Fibroblast of peridontal ligament (primary cell): Measurements from ENCODE around the gene IFT172.

Experiments used
- DNase-seq: peaks from one replicate; pipeline ENCODE4 v3.0.0-alpha.2; 2010; ENCODE audit errors: extremely low read depth

The IFT172 gene

DNA sequence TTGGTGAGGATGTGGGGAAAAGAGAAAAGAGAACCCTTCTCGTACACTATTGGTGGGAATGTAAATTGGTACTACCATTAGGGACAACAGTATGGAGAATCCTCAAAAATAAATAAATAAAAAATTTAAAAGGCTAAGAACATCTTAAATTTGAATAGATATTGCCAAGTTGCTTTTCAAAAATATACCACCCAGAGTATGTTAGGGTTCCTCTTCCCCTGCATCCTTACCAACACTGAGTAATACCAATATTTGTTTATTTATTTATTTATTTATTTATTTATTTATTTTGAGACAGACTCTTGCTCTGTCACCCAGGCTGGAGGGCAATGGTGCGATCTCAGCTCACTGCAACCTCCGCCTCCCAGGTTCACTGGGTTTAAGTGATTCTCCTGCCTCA is 66.6 kb downstream of the IFT172 start:
- DNase-seq: no peak

GRCh38 chr2:27421660-27422250 is 67.8 kb downstream of the IFT172 start:
- DNase-seq: no peak

- no peak for DNase-seq
These were observed 68.5 kb downstream of the IFT172 start for GRCh38 chr2:27420996-27421395.

DNA sequence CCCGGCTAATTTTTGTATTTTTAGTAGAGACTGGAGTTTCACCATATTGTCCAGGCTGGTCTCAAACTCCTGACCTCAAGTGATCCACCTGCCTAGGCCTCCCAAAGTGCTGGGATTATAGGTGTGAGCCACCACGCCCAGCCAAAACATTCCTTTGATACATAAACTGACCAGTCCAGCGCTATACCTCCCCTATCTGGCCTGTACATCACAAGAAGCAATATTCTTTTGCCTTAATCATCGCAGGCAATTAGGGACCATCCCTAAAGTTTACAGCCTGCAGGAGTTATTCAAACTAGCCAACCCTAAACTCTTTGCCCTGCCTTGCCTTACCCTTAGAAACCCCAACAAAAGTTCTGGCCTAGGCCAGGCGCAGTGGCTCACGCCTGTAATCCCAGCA is 73.4 kb downstream of the IFT172 start:
- DNase-seq: no peak

- no peak for DNase-seq
These were observed 77.0 kb downstream of the IFT172 start for GRCh38 chr2:27412419-27413152.

DNA sequence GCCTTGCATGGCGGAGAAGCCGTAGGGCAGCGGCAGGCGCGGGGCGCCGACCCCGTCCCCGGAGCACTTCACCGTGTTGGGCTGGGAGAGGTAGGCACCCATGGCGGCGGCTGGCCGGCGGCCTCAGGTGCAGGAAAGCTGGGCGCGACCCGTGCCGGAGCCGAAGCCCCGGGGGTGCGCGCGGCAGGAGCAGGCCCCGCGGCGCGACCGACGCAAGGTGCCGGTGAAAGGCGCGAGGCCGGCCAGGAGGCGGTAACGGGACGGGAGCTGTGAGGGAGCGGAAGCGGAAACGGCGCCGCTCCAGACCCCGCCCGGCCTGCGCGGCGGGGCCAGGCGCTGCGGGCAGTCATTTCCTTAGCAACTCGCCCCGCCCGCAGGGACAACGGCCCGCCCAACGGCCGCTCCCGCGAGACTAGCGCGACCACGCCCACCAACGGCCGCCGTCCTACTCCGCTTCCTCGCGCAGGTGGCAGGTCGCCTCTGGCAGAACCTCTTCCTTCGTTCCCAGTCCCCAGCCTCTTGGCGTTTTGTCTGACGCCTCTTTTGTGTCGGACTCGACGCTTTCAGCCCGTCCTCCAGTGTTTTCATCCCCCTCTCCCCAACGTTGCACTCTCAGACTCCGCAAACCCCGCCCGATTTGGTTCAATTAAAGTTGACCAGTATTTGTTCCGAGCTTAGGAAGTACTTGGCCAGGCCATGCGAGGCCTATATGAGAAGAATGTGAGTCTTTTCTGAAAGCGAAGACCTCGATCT is 80.0 kb downstream of the IFT172 start, which contains the start of gene PPM1G:
Gene PPM1G, minus strand, starts transcription at position 271 of the 753 bp plus-strand sequence. Its CDS starts 169 bp downstream, at position 102.
- peak; percentile 83 for DNase-seq

DNA sequence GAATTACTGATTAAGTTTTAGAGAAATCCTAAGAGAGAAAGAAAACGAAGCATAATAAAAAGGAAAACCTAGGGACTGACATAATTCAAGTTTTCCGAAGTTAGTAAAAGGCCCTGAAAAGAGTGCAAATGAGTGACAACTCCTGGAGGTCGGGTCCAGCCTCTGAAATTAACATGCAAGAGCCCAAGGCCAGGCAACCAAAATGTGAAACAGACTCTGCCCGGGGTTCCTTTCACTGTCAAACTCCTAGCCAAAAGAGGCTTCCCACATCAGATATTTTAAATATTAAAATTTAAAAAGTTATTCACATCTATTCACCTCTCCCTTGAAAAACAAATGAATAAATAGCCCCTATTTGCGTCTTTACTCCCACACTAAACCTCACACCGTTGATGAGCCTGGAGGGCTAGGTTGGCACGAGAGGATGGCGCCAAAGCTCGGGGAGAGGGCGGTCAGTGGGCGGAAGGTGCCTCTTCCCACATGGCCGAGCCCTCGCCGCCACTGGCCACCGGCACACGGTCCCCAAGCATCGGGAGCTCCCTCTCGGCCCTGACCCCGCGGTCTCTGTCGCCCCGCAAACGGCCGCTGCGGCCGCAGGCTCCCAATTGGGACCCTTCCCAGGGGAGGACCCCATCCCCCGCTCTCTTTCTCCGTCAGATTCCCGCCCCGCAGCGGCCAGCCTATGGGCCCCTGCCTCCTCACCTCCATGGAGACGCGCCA is 80.8 kb downstream of the IFT172 start:
- DNase-seq: peak; percentile 15

- peak; percentile 62 for DNase-seq
These were observed 81.6 kb downstream of the IFT172 start for GRCh38 chr2:27407798-27408491.

DNA sequence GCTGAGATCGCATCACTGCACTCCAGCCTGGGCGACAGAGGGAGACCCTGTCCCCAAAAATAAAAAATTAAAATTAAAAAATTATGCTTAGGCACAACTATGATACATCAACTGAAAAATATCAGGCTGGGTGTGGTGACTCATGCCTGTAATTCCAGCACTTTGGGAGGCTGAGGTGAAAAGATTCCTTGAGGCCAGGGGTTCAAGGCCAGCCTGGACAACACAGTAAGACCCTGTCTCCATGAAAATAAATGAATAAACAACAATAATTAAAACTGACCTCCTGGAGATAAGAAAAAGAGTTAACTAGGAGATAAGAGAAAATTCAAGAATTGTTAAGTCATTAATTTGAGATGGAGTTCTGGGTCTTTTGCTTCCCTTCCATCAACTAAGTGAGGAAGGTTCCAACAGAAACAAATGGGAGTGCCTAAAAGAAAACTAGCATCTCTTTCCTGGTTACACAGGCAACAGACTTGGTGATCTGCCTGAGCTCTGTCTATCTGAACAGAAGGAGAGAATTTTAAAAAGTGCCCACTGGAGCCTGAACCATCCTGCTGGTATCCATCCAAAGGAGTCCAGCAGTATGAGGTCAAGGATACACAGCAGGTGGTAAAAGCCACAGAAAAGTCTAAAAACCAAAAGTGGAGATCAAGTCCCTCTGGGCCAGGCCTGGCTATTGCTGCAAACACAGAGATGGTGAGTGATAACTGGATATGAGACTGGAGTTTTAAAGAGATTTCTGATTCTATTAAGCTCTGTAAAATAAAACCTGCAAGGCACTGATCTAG is 89.0 kb downstream of the IFT172 start:
- no peak for DNase-seq

GRCh38 chr2:27398962-27399361 is 90.6 kb downstream of the IFT172 start:
- DNase-seq: no peak
